ENCODE measurements around the gene SLC13A3.

The SLC13A3 gene

DNA sequence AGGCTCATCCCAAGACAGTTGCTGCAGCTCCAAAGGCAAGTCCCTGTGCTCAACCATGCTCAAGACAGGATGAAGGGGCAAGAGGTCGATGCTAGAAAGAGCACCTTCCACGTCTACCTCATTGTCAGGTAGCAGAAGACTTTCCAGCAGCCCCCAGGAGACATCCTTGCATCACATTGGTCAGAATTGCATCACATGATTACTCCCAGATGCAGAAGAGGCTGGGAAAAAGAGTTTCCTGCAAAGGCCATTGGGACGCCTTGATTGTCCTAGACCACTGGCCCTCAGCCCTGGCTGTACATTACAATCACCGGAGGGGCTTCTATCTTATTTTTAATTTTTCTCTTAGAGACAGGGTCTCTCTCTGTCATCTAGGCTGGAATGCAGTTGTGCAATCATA is 120.6 kb downstream of the SLC13A3 start:
- H3K4me3 ChIP-seq (ENCODE audit: control insufficient read depth, low read depth, low read length), result no peak overlapping the region
- DNase-seq (ENCODE audit: low read depth), result no peak
- TF ChIP-seq, protein P1, sequence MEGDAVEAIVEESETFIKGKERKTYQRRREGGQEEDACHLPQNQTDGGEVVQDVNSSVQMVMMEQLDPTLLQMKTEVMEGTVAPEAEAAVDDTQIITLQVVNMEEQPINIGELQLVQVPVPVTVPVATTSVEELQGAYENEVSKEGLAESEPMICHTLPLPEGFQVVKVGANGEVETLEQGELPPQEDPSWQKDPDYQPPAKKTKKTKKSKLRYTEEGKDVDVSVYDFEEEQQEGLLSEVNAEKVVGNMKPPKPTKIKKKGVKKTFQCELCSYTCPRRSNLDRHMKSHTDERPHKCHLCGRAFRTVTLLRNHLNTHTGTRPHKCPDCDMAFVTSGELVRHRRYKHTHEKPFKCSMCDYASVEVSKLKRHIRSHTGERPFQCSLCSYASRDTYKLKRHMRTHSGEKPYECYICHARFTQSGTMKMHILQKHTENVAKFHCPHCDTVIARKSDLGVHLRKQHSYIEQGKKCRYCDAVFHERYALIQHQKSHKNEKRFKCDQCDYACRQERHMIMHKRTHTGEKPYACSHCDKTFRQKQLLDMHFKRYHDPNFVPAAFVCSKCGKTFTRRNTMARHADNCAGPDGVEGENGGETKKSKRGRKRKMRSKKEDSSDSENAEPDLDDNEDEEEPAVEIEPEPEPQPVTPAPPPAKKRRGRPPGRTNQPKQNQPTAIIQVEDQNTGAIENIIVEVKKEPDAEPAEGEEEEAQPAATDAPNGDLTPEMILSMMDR (IDR thresholded peaks at IDR 0.05; ENCODE audit: control insufficient read depth, insufficient read depth, low read depth, low read length, missing control alignments), result no peak

DNA sequence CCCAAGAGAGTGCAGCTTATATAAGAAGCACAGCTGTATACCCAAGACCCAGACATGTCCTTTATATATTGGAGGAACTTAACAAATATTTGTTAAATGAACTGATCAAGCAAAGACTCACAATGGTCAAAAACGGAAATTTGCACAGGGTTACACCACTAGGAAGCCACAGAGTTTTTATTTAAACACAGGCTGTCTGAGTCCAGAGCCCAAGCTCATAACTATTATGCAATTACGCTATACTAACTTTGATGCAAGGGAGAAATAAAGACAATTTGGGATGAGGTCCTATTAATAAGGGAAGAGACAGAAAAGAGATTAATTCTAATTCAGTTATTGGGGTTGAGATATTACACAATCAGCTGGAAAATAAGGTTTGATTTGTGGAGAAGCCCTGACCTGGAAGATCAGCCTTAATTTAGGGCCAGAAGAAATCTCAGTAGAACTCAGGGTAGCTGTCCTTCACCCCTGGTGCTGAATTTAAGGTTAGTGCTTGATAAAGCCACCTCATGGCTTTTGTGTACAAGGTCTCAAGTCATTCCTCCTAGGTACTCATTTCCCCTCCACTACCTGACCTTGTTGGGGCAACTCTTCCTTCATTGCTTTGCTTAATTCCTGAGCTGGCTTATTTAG is 127.4 kb downstream of the SLC13A3 start:
- DNase-seq (ENCODE audit: low read depth), result no peak
- H3K4me3 ChIP-seq (ENCODE audit: control insufficient read depth, low read depth, low read length), result no peak overlapping the region
- TF ChIP-seq, protein P1 (IDR thresholded peaks at IDR 0.05; ENCODE audit: control insufficient read depth, insufficient read depth, low read depth, low read length, missing control alignments), result no peak

DNA sequence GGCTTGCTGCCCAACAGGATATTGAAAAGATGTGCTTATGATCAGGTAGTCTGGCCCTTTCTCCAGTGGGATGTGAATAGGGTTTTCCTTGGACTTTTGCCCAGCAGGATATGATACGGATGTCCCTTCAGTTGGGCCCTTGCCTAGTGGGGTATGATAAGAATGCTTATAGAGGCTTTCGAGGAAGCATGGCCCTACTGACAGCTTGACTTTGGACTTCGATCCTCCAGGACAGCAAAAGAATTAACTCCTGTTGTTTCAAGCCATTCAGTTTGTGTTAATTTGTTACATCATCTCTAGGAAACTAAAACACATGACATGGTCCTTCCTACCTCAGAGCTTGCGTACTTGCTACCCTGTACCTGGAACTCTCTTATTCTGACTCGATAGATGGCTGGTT is 128.2 kb downstream of the SLC13A3 start:
- DNase-seq (ENCODE audit: low read depth), result no peak
- TF ChIP-seq, protein P1 (IDR thresholded peaks at IDR 0.05; ENCODE audit: control insufficient read depth, insufficient read depth, low read depth, low read length, missing control alignments), result no peak
- H3K4me3 ChIP-seq (ENCODE audit: control insufficient read depth, low read depth, low read length), result no peak overlapping the region

DNA sequence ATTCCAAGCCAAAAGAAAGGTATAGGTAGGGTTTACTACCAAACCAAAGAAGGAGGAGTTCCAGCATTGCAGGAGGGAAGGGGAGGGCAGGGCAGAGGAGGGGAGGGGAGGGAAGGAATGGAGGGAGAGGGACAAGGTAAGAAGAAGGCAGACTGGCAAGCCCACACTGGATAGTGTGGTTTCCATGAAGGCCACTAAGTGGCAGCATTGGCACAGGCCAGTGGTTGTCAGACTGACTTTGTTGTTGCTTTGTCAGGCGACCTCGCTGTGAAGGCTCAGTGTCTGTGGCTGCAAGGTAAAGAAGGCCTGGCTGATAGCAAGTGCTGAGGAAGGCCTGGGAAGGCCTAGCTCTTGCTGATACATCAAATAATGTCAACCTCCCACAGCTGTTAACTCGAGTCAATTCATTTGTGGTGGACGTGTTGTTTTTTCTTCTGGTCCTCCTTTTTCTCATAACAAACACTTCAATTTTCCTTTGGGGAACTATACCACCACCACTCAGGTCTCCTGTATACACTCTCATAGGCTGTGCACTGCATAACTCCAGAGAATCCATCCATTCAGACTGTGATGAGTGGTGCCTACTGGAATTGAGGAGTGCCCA is 130.2 kb downstream of the SLC13A3 start:
- TF ChIP-seq, protein P1 (IDR thresholded peaks at IDR 0.05; ENCODE audit: control insufficient read depth, insufficient read depth, low read depth, low read length, missing control alignments), result peak; percentile 86
- no peak overlapping the region for H3K4me3 ChIP-seq (ENCODE audit: control insufficient read depth, low read depth, low read length)
- DNase-seq (ENCODE audit: low read depth), result peak; percentile 7

DNA sequence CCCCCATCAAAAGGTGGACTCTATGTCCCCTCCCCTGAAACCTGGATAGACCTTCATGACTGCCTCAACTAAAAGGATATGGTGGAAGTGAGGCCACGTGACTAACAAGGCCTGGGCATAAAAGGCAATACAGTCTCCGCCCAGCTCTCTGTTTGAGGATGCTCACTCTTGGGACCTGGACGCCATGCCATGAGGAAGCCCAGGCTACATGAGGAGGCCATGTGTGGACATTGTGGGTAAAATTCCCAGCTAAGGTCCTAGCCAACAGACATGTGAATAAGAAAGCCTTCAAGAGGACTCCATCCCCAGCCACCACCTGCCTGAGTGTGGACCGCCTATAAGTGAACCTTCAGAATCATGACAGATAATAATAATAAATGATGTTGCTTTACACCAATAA is 130.7 kb downstream of the SLC13A3 start:
- DNase-seq (ENCODE audit: low read depth), result no peak
- TF ChIP-seq, protein P1 (IDR thresholded peaks at IDR 0.05; ENCODE audit: control insufficient read depth, insufficient read depth, low read depth, low read length, missing control alignments), result no peak

DNA sequence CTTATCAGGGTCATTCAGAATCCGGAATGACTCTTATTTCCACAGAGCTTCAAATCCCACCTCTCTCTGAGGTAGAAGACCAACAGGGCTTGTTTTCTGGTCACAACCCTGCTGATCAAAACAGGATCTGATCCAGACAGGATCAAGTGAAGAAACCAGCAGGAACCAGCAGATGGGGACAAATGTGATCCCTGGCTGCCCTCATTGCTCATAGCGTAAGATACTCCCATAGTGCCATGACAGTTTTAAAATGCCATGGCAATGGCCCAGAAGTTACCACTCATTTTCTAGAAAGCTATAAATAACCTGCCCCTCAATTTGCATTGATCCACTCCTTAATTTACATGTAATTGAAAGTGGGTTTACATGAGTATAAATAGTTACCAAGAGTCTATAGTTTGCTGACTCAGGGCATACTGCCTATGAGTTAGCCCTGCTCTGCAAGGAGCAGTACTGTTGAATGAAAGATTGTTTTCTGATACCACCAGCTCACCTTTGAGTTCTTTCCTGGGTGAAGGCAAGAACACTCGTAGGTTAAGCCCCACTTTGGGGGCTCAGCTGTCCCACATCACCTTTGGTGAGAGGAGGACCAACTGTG is 131.7 kb downstream of the SLC13A3 start:
- no peak overlapping the region for H3K4me3 ChIP-seq (ENCODE audit: control insufficient read depth, low read depth, low read length)
- TF ChIP-seq, protein P1 (IDR thresholded peaks at IDR 0.05; ENCODE audit: control insufficient read depth, insufficient read depth, low read depth, low read length, missing control alignments), result no peak
- no peak for DNase-seq (ENCODE audit: low read depth)

More for the DNA sequence above, 130.7 kb downstream of the SLC13A3 start:
- H3K4me3 ChIP-seq (ENCODE audit: control insufficient read depth, low read depth, low read length), result no peak overlapping the region

Measured in AG09309 (cell line).